IPS DF 19.7 (cell line): ENCODE data around the gene IRF2.

ENCODE experiments used
- DNase-seq: peaks from one replicate; pipeline ENCODE4 v3.0.0-alpha.2; 2013; ENCODE audit warnings: low read depth, low spot score

The IRF2 gene

DNA sequence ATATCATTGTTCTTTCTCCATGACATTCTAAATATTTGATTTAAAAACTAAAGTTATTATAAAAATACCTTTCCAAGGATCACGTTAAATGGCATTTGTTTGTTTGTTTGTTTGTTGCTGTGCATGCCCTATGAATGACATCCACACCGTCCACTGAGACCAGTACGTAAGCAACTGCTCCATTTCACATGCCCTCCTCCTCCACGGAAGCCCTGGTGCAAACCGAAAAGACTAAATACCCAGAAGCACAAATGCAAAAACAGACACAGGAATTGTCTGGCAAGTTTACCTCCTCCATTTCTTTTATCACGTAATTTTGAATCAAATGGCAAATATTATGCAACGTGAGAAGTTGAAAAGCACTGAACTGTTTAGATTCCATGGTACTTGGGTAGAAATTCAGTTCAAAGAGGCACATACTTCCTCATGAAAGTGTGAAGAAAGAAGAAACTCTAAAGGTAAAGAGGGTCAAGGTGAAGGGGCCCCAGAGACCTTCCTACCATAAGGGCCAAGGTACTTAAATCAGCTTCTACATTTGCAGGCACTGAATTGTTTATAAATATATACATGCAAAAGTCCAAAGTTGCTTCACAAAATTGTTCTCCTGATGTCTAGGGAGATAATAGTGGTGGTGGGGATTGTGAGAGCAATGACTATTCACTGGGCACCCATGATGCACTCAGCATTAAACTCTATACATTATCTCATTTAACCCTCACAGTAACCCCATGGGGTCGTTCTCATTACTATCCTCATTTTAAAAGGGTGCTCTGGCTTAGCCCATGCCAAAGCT, 23.4 kb downstream of the IRF2 start:
- DNase-seq, result no peak

- DNase-seq, result no peak
Observed at GRCh38 chr4:184450045-184450444, 24.3 kb downstream of the IRF2 start.

DNA sequence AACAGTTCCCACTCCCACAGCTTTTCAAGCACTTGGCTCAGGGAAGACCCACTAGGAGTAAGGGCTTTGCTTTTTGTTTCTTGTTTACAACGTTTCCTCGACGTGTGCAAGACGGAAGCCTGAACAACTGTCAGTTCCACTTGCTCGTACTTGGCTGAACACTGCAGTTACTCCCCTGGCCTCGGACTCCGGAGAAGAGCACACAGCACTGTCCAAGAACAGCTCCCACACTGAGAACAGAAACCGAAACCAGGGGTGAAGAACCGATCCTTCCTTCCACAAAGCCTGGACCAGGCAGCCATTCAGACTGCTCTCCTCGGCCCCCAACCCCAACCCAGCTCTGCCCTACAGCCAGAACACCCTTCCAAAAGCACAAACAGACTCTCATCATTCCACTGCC, 25.5 kb downstream of the IRF2 start:
- DNase-seq, result no peak

GRCh38 chr4:184448141-184448540, 26.2 kb downstream of the IRF2 start:
- DNase-seq, result no peak

GRCh38 chr4:184447664-184448063, 26.7 kb downstream of the IRF2 start:
- DNase-seq, result peak; percentile 56

GRCh38 chr4:184446132-184446658, 28.2 kb downstream of the IRF2 start:
- no peak for DNase-seq

DNA sequence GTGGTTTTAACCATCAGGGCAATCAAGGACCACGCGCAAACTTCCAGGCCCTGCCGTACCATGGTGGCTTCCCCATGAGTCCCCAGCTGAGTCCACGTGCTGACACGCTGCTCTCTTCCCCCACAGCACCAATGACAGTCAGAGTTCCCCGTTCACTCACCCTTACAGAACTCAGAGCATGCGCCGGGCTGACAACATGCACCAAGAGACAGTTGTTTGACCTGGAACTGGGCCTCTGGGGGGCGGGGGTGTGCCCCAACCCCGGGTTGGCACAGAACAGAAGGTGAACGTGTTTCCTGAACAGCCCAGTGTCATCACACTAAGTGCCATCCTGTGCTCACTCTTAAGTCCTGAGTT, 29.4 kb downstream of the IRF2 start:
- no peak for DNase-seq

DNA sequence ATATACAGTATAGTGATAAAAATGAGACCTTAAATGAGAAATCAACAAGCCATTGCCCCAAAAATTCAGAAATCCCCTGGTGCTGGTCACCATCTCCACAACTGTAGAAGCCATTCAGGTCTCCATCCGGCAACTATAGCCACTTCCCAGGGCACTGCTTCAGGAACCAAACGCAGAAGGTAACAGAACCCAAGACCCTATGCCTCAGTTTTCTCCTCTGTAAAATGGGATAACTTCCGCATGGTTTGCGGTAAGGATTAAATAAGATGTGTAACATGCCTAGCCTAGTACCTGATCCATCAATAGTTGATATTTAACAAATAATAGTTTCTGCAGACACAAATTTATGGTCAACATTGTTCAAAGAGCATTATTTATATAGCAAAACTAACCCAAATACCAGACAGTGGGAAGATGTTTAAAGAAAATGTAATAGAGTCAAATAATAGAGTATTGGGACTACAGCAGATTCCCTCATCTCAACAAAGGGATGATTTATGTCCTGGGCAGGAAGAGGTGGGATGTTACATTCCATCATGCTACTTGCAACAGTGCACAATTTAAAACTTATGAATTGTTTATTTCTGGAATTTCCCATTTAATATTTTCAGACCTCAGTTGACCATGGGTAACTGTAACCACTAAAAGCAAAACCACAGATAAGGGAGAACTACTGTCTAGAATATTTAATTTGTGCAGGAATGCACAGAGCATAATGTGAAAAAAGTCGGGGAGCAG, 30.0 kb downstream of the IRF2 start:
- DNase-seq, result no peak

DNA sequence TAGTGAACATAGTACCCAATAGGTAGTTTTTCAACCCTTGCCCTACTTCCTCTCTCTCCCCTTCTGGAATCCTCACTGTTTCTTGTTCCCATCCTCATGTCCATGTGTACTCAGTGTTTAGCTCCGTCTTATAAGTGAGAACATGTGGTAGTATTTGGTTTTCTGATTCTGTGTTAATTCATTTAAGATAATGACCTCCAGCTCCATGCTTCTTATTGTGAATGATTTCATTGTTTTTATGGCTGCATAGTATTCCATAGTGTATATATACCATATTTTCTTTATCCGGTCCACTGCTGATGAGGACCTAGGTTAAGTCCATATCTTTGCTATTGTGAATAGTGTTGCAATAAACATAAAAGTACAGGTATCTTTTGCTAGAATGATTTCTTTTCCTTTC, 31.0 kb downstream of the IRF2 start:
- DNase-seq, result no peak

- no peak for DNase-seq
Observed at GRCh38 chr4:184442314-184442635, 32.1 kb downstream of the IRF2 start.

- no peak for DNase-seq
Observed at GRCh38 chr4:184441461-184442313, 32.7 kb downstream of the IRF2 start.

GRCh38 chr4:184440595-184441358, 33.6 kb downstream of the IRF2 start:
- DNase-seq, result no peak

- DNase-seq, result no peak
Observed at GRCh38 chr4:184439856-184440594, 34.3 kb downstream of the IRF2 start.

- DNase-seq, result no peak
Observed at GRCh38 chr4:184439386-184439785, 35.0 kb downstream of the IRF2 start.

DNA sequence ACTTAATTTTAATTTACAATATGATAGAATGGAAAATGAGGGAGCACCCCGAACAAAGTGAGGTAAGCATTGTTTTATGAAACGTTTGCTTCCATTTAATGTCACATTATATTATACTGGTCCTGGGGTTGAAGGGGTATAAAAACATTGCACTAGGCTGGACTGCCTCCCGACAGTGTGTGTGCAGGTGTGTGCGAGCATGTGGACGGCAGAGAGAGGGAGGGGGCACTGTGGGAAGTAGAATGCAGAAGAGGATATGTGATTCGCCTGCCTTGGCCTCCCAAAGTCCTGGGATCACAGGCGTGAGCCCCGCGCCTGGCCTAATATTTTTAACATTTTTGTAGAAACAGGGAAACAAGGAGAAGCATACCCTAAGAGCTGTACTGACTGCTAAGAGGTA, 36.0 kb downstream of the IRF2 start:
- no peak for DNase-seq

- DNase-seq, result no peak
Observed at GRCh38 chr4:184437565-184438265, 36.6 kb downstream of the IRF2 start.

DNA sequence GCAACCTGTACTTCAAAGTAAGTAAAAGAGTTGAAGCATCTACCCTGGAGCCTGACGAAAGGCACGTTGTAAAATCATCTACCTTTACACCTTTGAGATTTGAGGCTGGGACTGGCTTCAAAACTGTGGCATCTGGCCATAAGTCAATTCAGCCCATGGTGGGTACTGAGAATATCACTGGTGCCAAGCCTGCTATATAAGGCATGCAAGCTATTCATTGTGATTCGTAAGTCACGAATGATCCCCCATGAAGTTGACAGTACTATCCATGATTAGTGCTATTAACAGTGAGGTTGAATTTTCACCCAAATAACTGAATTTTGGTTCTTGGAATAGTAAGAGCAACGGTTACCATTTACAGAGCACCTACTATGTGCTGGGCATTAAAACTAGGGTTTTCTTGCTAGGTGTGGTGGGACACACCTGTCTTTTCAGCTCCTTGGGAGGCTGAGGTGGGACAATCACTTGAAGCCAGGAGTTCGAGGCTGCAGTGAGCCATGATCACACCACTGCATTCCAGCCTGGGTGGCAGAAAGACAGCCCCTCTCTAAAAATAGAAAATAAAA, 39.8 kb downstream of the IRF2 start:
- no peak for DNase-seq

DNA sequence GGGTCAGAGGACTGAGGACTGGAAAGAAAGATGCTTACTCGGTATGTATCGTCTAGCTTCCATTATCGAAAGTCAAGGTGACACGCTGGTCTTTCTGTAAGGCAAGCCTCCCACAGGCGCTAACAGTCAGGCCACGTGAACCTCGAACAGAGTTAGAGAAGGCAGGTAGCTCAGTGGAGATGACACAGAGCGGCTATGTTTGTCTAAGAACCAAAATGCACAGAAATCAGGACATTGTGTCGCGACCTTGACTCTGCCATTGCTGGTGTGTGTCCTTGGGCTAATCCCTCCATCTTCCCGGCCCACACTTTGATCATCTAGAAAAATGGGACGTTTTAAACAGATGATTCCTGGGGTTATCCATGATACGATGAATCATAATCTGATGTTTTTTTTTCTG, 40.3 kb downstream of the IRF2 start:
- no peak for DNase-seq

- DNase-seq, result no peak
Observed at GRCh38 chr4:184433258-184433892, 41.0 kb downstream of the IRF2 start.
